ENCODE data around the gene TCP11L1. TPM values are rescaled to one million over a fixed set of nuclear protein-coding genes. Genes with fewer than 3 reads are reported as not detected.

The TCP11L1 gene
- total RNA-seq, 1 experiment from 2014 or later: 23.9 TPM

- Histone ChIP-seq H3K9me3 (ENCODE audit: control insufficient read depth, insufficient read depth, low read depth, low read length) (no peaks in the 10 kb centered on the region), H3K4me3 (ENCODE audit: low read depth in 2 of 2, low read length in 2 of 2) (no peak overlapping the region), H3K36me3 (ENCODE audit: control insufficient read depth, insufficient read depth, low read length) (no peaks in the 10 kb centered on the region; the same call in 1 of the 2 replicates), H3K27ac (ENCODE audit: low read length) (no peak overlapping the region), H3K27me3 (ENCODE audit: control insufficient read depth, insufficient read depth, low read length) (no peaks in the 10 kb centered on the region), H3K4me1 (ENCODE audit: control insufficient read depth, insufficient read depth, low read length) (no peaks in the 10 kb centered on the region)
- ATAC-seq (no peak), DNase-seq (ENCODE audit: low read depth, low spot score) (no peak)
- ChIA-PET CTCF (no interaction called here), POLR2A (no interaction called here)
- intact Hi-C loops (cut with micrococcal nuclease; ENCODE audit: unreplicated experiment) (no loop called here), in situ Hi-C loops (cut with HindIII; ENCODE audit: low pct_unique_long_range_greater_than_20kb, low sequenced_read_pairs) (no loop called here)
- no TSS peak for BruUV-seq (replicated peaks)
- no peak for TF ChIP-seq CTCF (IDR thresholded peaks at IDR 0.05)
- TF ChIP-seq SIN3A (IDR thresholded peaks at IDR 0.05; ENCODE audit: borderline replicate concordance, insufficient read depth, low read depth, low read length): no peak
- no peak for TF ChIP-seq REST (IDR thresholded peaks at IDR 0.05; ENCODE audit: insufficient read depth in 1 of 2, low read depth in 2 of 2, low read length in 1 of 2)
- no peak for TF ChIP-seq POLR2AphosphoS5 (IDR thresholded peaks at IDR 0.05; ENCODE audit: low read depth, low read length)
- no peak for TF ChIP-seq TCF7L2 (IDR thresholded peaks at IDR 0.05; ENCODE audit: low read depth, low read length)
Measured at GRCh38 chr11:33027233-33027632, 12.1 kb upstream of the TCP11L1 start.

GRCh38 chr11:33027846-33028536 lies 11.4 kb upstream of the TCP11L1 start:
- intact Hi-C loops (cut with micrococcal nuclease; ENCODE audit: unreplicated experiment) (no loop called here), in situ Hi-C loops (cut with HindIII; ENCODE audit: low pct_unique_long_range_greater_than_20kb, low sequenced_read_pairs) (no loop called here)
- H3K27ac ChIP-seq (ENCODE audit: low read length): no peak overlapping the region
- H3K9me3 ChIP-seq (ENCODE audit: control insufficient read depth, insufficient read depth, low read depth, low read length): no peaks in the 10 kb centered on the region
- H3K4me1 ChIP-seq (ENCODE audit: control insufficient read depth, insufficient read depth, low read length): no peaks in the 10 kb centered on the region
- no TSS peak for BruUV-seq (replicated peaks)
- H3K36me3 ChIP-seq (ENCODE audit: control insufficient read depth, insufficient read depth, low read length): no peaks in the 10 kb centered on the region; the same call in 1 of the 2 replicates
- H3K4me3 ChIP-seq (ENCODE audit: low read depth in 2 of 2, low read length in 2 of 2): no peak overlapping the region
- ATAC-seq: no peak
- ChIA-PET CTCF (no interaction called here), POLR2A (interaction anchor here (0.6 kb wide), 1 partner anchor 479 kb away, joined by 6 read pairs; no protein-coding TSS in a partner anchor)
- no peak for DNase-seq (ENCODE audit: low read depth, low spot score)
- TF ChIP-seq TCF7L2 (IDR thresholded peaks at IDR 0.05; ENCODE audit: low read depth, low read length) (no peak), SIN3A (IDR thresholded peaks at IDR 0.05; ENCODE audit: borderline replicate concordance, insufficient read depth, low read depth, low read length) (no peak), POLR2AphosphoS5 (IDR thresholded peaks at IDR 0.05; ENCODE audit: low read depth, low read length) (no peak), REST (IDR thresholded peaks at IDR 0.05; ENCODE audit: insufficient read depth in 1 of 2, low read depth in 2 of 2, low read length in 1 of 2) (no peak), CTCF (IDR thresholded peaks at IDR 0.05) (no peak)
- H3K27me3 ChIP-seq (ENCODE audit: control insufficient read depth, insufficient read depth, low read length): no peaks in the 10 kb centered on the region

Data from Panc1 (cell line).